Suppressor macrophage treated with lipopolysaccharide for 1 hour (primary cell): ENCODE data around the gene AMMECR1.

Experiments used
- DNase-seq, 3 donors: peaks; one replicate each; pipeline ENCODE4 v3.0.0-alpha.2; 2020 to 2022

Gene AMMECR1

DNA sequence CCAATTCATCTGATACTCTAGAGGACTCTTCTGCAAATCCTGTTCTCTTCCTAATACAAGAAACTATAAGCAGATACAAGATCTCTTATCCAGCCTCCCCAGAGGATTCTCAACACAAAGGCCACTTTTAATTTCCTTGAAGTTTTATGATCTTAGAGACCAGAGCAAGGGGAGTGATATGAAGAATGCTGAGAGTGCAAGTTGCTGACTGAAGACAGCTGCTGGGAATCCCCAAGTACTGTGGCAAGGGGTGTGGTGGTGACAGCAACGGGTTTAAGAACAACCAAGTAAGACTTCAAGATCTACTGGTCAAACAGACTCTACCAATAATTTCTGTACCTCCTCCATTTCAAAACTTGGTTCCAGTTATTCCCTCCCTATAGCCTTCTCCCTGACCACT, 7.0 kb downstream of the AMMECR1 start:
- DNase-seq: peak; percentile 35 to 46 (median 38)

DNA sequence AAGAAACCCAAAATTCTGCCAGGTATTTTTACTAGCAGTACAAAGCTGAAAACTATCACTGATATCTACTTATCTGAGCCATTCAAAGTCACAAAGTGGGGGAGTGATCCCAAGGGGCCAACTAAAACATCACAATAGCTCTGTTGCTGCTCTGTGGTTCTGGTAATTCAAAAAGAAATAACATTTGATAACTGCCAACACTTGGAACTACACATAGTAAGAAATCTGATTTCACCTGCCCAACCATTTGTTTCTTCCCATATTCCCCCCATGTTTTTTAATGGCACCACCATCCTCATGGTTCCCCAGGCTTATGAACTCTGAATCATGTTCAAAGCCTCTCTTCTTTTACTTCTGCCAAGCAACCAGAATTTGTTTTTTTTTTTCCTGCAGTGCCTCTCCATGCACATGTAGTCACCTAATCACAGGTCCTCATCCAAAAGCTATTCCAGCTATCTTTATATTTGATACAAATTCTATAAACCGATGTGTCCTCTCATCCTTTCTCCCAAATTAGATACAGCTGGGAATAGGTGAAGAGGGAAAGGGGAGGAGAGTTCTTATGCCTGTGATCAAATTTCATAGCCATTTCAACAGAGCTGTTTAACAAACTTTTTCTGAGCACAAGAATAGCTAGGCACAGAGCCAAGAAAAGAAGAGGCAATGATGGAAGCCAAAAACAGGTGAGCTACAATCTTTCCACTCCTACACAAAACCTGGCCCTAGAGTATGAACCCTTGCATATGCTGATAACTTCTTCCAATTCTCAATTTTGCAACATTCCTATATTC, 7.7 kb downstream of the AMMECR1 start:
- no peak for DNase-seq

DNA sequence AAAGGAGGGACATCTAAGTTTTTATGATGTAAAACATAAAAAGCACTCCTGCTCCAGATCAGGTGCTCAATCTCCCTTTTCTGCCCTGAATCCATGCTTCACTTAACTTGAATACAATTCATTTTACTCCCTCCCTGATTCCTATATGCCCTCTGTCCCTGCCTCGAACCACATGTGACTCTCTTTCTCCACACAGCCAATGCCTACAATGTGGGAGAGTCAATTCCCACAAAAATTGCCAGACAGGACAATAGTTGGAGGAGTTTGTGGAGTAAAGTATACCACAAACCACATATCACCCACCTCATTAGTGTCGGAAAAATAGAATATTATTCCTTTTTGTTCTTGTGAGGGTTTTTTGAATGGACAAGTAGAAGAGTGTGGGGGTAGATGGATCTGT, 9.7 kb downstream of the AMMECR1 start:
- DNase-seq: no peak

DNA sequence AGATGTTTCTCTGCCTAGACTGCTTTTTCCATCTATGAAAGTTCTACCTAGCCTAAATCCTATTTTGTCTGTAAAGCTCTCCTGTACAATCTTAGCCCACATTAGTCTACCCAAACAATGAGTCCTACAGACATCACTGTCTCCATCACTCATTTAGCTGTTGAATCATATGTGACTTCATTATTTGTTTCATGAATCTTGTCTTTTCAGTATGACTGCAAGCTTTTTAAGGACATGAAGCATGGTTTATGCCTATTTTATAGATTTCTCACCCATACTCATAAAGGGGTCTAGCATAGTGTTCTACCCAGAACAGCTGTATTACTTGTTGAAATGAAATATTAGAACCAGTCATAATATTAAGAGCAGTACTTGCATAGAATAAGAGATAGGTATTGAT, 13.0 kb downstream of the AMMECR1 start:
- DNase-seq: no peak

DNA sequence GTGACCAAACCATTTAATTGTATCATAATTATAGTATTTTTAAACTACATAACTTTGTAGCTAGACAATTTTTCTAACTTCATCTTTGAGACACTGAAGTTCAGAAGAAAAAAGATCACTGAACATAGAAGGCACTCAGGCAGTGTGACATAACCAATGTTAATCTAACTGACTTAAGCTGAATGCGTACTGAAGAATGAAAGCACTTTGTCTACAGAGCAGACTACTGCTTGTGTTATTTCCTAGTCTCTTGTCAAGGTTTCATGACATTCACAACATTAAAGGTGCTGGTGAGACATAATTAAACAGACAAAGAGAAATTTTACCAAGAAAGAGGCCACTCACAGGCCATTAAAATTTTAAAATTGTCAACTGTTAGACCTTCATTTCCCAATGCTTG, 13.5 kb downstream of the AMMECR1 start:
- DNase-seq: no peak

DNA sequence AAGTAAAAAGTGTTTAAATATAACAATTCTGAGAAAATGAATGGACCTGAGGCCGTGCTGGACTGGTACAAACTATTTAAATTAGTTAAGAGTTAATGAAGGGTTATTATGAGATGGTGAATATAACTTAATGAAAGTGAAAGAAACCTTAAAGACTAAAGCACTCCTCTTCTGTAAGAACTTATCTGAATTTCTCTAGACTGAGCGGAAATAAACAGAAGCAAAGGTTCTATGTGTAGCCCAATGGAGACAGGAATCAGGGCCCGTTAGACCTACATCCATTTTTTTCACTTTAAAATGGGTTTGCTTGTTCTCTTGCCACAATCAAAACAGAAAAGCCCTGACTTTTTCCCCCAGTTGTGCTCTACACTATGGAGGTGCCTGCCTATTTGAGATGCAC, 14.9 kb downstream of the AMMECR1 start:
- DNase-seq: no peak

DNA sequence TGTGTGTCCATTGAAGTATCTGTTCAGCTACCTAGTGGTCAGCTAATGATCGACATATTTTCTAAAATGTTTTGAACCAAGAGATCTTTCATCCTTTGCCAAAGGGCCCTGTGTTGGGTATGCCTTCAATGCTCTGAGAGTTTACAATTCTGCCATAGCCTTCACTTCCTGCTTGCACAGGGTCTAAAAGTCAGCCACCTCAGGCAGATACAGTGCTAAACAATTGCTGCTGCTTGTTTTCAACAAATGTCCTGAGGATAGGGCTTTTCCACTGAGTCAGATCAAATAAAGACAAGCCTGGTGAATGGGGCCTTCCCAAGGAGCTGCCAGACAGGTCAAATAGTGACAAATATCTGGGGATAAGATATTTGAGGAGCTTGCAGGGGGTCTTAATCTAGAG, 16.7 kb downstream of the AMMECR1 start:
- no peak for DNase-seq

DNA sequence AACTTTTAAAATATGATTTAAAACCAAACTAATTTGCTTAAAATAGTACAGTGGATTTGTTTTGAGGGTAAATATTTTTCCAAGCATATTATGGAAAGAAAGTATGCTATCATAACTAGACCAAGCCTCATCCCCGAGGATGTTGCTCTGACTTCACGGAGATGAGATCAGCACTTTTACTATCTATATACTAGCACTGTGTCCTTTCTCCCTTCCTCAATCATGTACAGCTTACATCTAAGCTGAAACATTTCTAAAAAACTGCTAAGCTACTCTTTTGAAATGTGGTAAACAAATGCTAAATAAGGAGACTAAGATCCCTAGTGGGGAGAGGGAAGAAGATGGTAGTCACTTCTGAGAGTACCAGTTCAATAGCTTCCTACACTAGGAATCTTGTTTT, 23.8 kb downstream of the AMMECR1 start:
- no peak for DNase-seq

DNA sequence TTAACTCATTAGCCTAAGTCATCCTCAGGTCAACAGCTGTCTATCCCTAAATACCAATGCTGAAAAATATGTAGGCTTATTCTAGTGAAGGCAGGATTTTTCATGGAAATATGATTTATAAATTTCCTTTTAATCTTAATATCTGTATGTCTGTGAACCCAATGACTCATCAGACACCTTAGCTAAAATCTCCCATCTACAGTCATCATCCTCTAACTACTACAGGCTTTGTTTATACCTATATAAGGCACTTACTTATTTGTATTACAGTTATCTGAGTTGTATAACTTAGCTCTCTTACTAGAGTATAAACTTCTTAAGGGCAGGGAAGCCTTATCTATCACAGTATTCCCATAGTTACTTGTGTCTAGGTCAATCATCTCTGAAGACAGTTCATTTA, 24.2 kb downstream of the AMMECR1 start:
- DNase-seq: no peak

DNA sequence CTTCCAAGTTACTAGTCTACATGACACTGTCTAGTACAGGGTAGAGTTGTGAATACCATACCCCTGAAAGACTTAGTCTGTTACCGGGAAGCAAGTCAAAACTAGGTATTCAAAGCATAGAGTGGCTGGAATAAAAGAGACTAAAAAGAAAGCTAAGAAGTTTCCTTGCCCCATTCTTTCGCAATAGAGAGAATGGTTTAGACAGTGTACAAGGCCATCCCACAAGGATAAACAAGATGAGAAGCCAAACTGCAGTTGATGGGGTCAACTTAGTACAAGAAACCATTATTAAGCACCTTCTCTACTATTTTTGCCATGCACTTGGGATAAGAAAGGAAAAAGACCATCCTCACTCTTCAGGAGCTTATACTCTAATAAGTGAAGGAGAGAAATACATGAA, 30.3 kb downstream of the AMMECR1 start:
- no peak for DNase-seq

DNA sequence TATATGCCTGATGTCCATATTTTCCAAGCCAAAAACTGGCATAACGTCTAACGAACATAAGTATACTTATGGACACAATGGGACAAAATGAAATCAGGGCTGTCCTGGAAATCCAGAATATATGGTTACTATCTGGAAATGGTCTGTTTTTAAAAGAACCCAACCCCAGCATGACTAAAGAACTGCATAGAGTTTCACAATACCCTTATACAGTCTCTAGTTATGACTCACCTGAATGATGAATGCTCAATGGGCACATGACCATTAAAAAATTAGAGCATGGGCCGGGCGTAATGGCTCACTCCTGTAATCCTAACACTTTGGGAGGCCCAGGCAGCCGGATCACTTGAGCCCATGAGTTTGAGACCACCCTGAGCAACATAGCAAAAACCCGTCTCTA, 31.8 kb downstream of the AMMECR1 start:
- peak; percentile 31 to 55 (median 52) for DNase-seq

DNA sequence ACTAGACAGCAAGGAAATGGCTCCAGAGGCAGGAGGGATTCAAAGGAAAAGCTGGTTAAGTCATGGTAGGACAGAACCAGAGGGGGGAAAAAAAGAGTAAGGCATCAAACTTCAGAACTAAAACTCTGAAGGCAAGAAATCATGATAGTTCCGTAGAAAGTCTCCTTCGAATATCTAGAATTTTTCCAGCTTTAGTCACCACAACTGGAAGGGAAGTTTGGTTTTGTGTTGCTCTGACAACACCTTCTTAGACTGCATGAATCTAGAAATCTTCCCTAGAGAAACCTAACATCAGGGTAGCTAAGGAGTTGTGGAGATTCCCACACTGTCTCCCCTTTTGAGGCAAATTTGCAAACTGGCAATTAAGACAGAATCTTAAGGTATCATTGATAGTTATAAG, 33.7 kb downstream of the AMMECR1 start:
- no peak for DNase-seq

DNA sequence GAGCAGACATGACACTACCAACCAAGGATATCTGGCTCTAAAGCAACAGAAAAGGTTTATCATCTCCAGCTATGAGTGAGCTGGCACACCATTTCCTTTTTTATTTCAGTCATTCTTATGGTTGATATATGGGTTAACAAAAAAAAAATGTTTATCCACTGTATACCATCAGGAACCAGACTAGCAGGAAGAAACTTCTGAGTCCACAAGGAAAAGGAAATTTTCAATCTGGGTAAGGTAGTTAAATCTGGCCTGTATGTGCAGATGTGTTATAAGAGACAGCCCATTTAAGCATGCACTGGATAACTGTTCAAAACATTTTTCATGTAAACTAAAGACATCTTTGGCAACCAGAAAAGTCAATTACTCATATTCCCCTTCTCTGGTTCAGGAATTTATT, 35.0 kb downstream of the AMMECR1 start:
- DNase-seq: no peak

DNA sequence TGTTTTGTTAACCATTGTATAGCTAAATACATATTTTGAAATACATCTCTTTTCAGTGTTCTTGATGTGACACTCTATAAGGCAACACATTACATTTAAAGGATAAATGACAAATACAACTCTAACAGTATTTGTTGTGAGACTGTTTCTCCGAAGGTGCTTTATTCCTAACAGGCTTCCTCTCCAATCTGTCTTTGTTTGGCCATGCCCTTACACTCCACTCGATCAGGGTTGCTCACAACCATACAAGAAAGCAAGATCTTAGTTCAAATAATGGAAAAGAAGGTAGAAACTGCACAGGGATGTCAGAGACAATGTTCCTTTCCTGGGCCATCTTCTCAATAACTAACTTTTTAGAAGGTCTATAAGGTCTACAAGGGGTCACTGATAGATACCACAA, 36.5 kb downstream of the AMMECR1 start:
- DNase-seq: no peak

DNA sequence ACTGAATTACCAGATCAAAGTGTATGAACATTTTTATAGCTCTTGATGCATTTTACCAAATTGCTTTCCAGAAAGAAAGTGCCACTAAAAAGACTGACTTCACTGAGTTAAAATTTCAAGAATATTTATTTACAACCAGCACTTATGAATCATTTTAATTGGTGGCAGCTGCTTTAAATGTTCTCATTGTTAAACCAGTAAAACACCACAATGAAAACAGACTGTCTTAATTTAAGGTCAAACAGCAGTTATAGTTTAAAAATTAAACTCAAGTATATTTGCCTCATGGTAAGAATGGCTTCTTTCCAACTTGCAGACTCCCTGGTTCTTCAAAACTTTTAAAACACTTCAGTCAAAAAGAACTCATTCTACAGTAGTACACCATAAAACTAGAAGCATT, 36.9 kb downstream of the AMMECR1 start:
- DNase-seq: no peak

DNA sequence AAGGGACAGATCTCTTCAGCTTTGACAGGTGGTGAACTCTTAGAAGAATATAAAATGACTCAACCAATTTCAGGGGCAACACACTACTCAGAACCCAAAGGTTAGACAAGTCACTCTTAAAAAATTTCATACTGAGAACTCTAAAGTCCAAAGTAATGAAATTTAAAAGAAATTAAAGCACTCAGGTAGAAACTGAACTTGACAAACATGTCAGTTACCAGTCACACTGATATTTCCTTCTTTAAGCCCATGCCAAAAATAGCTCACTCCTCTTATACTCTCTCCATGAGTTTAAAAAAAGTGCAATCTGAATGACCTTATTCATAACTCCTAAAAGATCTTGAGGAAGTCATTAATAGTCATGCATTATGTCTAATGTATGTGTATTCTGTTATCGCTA, 40.3 kb downstream of the AMMECR1 start:
- DNase-seq: peak in 1 of 3 donors; percentile 4

DNA sequence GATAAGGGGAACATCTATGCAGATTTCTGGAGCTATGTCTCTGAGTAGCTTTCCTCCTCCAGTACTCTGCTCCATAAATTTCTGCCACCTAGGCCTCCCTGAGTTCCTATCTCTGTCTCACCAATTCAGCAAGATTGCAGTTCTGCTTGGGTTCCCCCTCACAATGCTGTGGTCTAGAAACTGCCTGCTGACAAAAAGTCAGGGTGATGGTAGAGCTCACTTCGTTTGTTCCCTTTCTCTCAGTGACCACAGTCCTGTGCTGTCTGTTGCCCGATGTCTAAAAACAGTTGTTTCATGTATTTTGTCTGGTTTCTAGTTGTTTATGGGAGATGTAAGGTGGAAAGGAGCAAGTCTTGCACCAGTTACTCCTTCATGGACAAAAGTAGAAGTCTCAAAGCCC, 41.1 kb downstream of the AMMECR1 start:
- DNase-seq: peak in 2 of 3 donors; percentile 12 to 15

DNA sequence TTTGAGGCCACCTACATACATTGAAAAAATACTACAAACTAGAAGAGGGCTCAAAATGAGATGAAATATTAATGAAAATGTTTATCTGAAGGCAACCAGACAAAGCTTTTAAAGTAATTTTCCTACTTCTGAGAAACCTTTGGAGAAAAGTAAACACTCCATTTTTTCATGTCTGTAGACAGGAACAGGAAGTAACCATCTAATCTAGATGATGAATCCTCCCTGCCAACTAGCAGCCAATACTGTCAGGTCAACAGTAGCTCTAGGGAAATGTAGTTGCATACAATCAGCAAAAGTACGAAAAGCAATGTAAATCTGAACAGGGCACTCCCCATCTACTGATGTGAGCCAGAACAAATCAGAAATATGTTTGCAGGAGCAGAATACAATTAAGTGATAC, 49.0 kb downstream of the AMMECR1 start:
- no peak for DNase-seq

DNA sequence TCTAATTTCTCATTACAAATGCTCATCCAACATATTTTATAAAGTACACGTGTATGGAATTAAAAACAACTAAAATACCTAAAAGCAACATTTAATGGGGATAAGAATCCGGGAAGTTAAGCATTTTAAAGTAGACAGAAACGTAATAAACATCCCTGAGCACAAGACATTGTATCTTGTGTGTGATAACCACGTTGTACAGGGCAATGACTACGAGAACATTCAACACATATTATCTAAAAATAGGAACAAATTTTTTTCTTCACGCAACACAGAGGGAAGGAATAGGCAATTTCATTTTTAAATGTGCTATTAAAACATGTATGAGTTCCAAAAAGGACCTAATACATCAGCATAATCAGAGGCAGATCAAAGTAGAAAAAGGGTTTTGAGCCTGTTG, 49.5 kb downstream of the AMMECR1 start:
- DNase-seq: no peak

DNA sequence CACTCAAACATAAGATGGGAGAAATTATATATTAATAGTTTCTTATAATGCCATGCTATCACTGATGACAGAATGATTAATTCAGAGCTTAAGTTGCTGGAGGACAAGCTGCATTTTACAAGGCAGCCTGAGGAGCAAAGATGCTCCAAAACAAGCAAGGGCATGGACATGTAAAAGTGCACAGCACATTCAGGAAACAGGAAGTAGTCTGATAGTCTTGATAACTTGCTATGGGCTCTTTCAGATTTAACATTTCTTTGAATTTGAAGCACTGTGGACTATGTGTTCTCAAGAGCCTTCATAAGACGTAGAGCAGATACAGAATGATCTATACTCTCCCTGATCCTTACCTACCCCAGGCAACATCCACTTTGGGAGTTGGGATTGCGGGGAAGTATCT, 50.0 kb downstream of the AMMECR1 start:
- no peak for DNase-seq

DNA sequence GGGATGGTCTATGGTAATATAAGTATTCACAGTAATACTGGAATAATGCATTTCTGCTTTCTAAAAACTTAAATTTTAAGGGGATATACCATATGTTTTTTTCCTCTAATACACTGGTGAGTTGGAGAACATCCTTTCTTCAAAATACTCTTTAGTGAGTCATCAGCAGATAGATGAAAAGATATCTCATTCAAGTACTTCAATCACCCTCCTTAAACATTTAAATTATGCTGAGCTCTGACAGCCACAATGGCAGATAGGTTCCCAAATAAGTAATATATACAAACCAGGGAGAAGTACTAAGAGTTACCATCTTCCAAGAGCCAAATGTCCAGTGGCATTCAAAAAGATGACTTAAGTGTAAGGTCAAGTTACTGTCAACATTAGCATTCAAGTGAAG, 52.2 kb downstream of the AMMECR1 start:
- DNase-seq: no peak

DNA sequence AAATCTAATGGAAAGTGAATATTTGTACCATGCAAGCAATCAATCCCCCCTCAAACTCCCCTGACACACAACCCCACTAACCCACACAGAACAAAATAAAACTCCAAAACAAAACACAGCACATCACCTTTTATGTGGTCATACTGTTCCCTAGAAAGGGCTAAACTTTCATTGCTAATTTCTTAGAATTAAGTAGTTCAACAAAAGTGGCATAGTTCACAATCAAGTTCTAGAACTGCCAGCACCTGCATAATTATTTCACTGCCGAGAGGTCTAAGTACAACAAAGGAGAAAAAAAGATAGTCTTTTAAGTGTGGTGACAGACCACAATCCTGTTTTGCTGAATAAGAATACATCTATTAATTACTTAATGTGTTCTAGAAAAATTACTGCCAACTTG, 58.8 kb downstream of the AMMECR1 start:
- DNase-seq: no peak

DNA sequence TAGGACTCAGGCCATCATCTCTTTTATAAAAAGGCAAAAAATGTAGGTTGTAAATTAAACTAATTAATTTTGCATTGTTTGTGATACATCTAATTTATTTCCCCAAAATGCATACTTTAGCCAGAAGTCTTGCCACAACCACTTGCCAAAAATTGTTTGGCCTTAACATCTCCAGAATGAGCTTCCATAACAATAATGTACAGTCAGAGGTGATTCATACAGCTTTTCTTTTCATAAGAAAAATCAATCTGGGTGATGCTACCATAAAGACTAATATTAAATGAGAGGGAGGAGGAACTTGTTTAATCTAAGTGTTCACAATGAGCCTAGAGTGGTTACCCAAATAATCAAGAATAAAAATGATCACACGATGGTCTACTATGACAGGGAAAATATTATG, 59.3 kb downstream of the AMMECR1 start:
- DNase-seq: no peak

DNA sequence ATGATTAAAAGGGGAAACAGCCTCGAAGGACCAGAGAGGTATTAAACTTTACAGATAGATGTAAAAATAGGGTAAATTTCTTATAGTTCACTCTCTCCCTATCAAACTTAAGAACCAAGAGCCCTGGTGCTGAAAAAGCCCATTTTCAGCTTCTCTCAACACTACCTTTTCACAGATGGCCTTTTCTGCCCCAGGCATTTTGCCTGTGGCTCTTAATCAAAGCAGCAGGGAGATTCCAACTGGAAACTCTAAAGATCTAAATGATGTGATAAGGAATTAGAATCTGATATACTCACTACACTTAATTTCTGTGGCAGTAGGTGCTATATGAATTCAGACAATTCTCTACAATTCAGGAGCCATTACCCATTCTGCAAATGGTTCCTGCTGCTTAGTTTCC, 60.0 kb downstream of the AMMECR1 start:
- no peak for DNase-seq

DNA sequence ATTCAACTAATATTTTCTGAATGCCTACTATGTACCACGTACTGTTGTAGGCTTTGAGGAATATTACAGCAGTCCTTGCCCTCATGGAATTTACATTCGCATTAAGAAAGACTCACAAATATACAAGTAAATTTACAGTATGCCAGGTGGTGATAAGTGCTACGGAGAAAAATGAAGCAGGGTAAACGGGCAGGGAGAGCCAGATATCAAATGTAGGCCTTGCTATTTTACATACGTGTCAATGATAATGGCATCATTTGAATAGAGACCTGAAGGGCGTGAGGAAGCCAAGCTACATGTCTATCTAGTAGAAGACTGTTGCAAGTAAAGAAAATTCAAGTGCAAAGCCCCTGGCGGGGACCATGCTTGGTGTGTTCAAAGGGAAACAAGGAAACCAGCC, 65.2 kb downstream of the AMMECR1 start:
- DNase-seq: no peak
